ENCODE results near the gene TCHHL1.

DNA sequence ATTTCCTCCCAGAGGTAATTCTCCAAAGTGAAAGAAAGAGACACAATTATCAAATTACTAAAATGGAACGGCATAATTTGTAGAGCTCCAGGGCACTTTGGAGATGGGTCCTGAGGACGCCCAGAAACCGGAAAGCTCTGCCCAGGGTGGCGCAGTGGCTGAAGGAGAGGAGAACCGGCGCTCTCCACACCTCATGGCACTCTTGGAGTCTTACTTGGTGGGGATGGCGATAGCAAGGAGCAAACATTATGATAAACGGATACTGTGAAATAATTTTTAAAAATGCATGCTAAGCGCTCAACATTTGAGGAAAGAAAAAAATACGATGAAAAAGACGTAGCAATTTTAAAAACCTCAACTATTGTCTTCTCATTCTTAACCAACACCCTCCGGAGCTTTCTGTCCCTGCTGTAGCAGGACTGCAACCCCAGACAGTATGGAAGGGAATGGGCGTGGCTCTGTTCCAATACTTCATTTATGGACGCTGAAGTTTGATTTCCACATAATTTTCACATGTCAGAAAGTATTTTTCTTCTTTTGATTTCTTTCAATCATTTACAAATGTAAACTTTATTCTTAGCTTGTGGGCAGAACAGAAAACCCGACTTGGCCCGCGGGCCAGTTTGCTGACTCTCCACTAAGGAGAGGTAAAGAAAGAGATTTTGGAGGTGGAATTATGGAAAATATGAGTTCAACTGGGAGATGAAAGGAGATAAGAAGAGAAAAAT lies 53.2 kb downstream of the TCHHL1 start:
- TF ChIP-seq, protein P1, sequence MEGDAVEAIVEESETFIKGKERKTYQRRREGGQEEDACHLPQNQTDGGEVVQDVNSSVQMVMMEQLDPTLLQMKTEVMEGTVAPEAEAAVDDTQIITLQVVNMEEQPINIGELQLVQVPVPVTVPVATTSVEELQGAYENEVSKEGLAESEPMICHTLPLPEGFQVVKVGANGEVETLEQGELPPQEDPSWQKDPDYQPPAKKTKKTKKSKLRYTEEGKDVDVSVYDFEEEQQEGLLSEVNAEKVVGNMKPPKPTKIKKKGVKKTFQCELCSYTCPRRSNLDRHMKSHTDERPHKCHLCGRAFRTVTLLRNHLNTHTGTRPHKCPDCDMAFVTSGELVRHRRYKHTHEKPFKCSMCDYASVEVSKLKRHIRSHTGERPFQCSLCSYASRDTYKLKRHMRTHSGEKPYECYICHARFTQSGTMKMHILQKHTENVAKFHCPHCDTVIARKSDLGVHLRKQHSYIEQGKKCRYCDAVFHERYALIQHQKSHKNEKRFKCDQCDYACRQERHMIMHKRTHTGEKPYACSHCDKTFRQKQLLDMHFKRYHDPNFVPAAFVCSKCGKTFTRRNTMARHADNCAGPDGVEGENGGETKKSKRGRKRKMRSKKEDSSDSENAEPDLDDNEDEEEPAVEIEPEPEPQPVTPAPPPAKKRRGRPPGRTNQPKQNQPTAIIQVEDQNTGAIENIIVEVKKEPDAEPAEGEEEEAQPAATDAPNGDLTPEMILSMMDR (IDR thresholded peaks at IDR 0.05): no peak
- TF ChIP-seq POLR2A (IDR thresholded peaks at IDR 0.05): no peak

All from vagina (tissue), 2 donors.